HFFc6 (cell line): ENCODE data around the gene ITGAE. TPM values are rescaled to one million over a fixed set of nuclear protein-coding genes. Genes with fewer than 3 reads are reported as not detected.
A peak's percentile ranks its signal among the peaks of the same experiment; 100 is the strongest.

Experiments used
- DNase-seq: peaks from one replicate; pipeline ENCODE4 v3.0.0-alpha.2; 2018
- H3K27ac Mint-ChIP-seq: 2 replicates; pipeline ENCODE4 v1.8.0; 2020; ENCODE audit warnings: mild to moderate bottlenecking, mixed read lengths
- H3K27me3 Mint-ChIP-seq: 2 replicates; pipeline ENCODE4 v1.8.0; 2021; ENCODE audit warnings: mild to moderate bottlenecking, moderate library complexity, mixed read lengths; ENCODE audit not compliant: insufficient read depth
- H3K36me3 Mint-ChIP-seq: 2 replicates; pipeline ENCODE4 v1.8.0; 2021; ENCODE audit warnings: low read depth, mixed read lengths
- H3K4me1 Mint-ChIP-seq: 2 replicates; pipeline ENCODE4 v1.8.0; 2020; ENCODE audit warnings: low read depth, mixed read lengths
- H3K4me3 Mint-ChIP-seq: 2 replicates; pipeline ENCODE4 v1.8.0; 2020; ENCODE audit warnings: mild to moderate bottlenecking, moderate library complexity, mixed read lengths
- H3K9me3 Mint-ChIP-seq: 2 replicates; pipeline ENCODE4 v1.8.0; 2020; ENCODE audit warnings: mild to moderate bottlenecking, mixed read lengths
- CTCF ChIP-seq: fragments of 200-600 bp; sonication (generic); IDR thresholded peaks from 2 replicates; pipeline ENCODE4 v1.5.0; 2021; ENCODE audit warnings: antibody characterized with exemption, mild to moderate bottlenecking
- total RNA-seq, 6 experiments: library from RNA; stranded (reverse); fragmentation: NEBNext Ultra II Directional; extraction: Animal tissue kit (Norgen Biotek cat#: 25700); gene quantifications; 2 replicates in 1 of 6; 3 replicates in 5 of 6; pipeline ENCODE4 v1.2.3, GENCODE V29; 2021

Gene ITGAE
- total RNA-seq, 6 experiments from 2014 or later, result 28.2 to 35.0 (median 30.8) TPM

GRCh38 chr17:3699951-3700350 is 101.0 kb downstream of the ITGAE start:
- Mint-ChIP-seq H3K4me3 (no peak overlapping the region), H3K9me3 (peaks cover 24% of the 10 kb centered on the region), H3K27me3 (peaks cover 5% of the 10 kb centered on the region), H3K36me3 (peaks cover 16% of the 10 kb centered on the region), H3K4me1 (no peaks in the 10 kb centered on the region), H3K27ac (no peak overlapping the region)
- no peak for DNase-seq
- no peak for TF ChIP-seq CTCF

DNA sequence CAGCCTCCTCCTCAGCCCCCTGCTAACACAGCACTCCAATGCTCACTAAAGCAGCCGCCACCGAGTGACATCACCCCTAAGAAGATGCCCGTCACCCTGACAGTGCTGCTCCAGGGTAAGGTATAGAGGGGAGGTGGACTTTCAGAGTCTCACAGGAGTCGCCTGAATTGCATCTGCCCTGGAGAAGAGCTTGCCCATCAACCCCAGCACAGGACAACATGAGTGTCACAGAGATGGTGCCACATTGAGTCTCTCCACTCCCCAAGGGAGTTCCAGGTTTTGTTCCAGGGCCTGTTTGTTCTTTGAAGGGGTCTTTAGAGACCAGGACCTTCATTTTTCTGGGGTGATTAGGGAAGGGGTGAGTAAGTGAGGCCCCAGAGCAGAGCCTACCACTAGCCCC is 102.8 kb downstream of the ITGAE start:
- Mint-ChIP-seq H3K4me1 (peaks cover 6% of the 10 kb centered on the region; the same call in 1 of the 2 replicates), H3K36me3 (peaks cover 16% of the 10 kb centered on the region), H3K4me3 (no peak overlapping the region), H3K27ac (no peak overlapping the region), H3K9me3 (peaks cover 24% of the 10 kb centered on the region), H3K27me3 (peaks cover 5% of the 10 kb centered on the region)
- no peak for TF ChIP-seq CTCF
- no peak for DNase-seq

DNA sequence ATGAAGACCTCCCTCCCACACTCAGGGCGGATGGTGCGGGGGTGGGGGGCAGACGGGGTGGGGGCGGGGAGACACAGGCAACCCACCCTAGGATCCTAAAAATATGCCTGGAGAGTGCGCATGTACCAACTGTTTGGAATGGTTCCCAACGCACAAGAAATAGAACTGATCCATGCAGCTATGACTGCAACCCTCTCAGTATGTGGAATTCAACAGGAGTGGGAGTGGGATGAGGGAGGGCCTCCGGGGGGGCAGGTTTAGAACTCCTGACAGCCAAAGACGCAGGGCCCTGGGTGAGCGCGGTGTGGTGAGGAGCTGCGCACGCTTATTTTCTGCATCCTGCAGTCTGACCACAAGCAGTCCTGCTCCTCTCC is 103.9 kb downstream of the ITGAE start:
- Mint-ChIP-seq H3K36me3 (peaks cover 7% of the 10 kb centered on the region), H3K27me3 (peaks cover 5% of the 10 kb centered on the region), H3K9me3 (peaks cover 15% of the 10 kb centered on the region), H3K4me3 (no peak overlapping the region), H3K27ac (no peak overlapping the region), H3K4me1 (peaks cover 6% of the 10 kb centered on the region; the same call in 1 of the 2 replicates)
- no peak for DNase-seq
- no peak for TF ChIP-seq CTCF

DNA sequence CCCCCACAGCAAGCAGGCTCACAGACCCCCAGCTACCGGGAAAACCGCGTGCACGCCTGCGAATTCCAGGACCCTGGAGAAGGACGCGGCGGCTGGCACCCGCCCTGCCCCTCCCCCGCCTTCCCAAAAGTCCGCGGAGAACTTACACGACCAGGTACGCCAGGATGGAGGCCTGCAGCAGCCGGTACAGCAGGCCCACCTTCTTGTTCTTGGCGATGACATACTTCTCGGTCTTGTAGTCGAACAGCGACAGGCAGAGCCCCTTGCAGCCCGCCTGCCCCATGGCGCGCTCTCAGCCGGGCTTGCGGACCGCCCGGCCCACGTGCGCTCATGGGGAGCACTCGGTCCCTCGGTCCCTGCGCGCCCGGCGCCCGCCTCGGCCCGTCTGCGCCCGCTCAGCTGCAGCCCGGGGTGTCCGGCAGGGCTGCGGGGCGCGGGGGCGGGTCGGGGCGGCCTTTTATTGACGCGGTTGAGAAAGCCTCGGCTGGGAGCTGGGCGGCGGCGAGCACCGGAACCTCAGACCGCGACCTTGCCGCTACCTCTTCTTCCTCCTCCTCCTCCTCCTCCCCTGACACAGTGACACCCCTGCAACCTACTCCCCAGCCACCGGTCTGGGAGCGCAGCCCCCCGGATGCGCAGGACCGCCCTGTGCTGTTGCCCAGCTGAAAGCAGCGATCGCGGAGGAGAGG is 105.1 kb downstream of the ITGAE start, which contains the start of gene P2RX5:
Gene P2RX5, minus strand, starts transcription at position 433 of the 689 bp plus-strand sequence. Its CDS starts 150 bp downstream, at position 283.
- DNase-seq, result no peak
- no peak for TF ChIP-seq CTCF
- H3K9me3 Mint-ChIP-seq, result peaks cover 12% of the 10 kb centered on the region
- H3K36me3 Mint-ChIP-seq, result peaks cover 5% of the 10 kb centered on the region; the same call in 1 of the 2 replicates
- H3K4me3 Mint-ChIP-seq, result peak within 1 kb of the TSS; percentile 86
- H3K27ac Mint-ChIP-seq, result no peak within 1 kb of the TSS; the same call in 1 of the 2 replicates
- peaks cover 5% of the 10 kb centered on the region for H3K27me3 Mint-ChIP-seq
- peaks cover 6% of the 10 kb centered on the region; the same call in 1 of the 2 replicates for H3K4me1 Mint-ChIP-seq

DNA sequence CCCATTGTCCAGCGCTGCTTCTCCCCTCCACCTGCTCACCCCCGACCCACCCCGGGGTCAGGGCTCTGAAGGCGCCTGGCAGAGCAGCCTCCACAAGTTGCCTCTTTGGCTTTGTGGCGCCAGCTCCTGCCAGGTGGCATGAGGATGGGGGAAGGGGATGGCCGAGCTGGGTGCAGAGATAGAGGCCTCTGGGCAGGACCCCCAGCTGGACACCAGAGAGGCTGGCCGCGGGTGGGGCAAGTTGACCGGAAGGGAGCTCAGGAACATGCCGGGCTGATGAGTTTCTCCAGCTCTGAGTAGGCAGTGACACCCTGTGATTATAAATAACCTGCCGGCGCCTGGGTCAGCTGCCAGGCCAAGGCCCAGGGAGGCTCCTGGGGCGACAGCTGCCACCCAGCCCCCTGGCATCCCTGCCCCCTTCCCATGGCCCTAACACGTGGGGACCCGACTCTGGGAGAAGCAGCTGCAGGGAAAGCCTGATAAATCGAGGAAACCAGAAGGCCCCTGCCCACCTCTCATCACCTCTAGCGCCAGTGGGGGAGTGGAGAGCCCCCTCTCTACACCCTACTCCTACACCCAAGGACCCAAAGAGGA is 105.8 kb downstream of the ITGAE start:
- DNase-seq, result no peak
- Mint-ChIP-seq H3K4me3 (peak overlapping the region; percentile 81), H3K4me1 (peaks cover 6% of the 10 kb centered on the region; the same call in 1 of the 2 replicates)

More for the DNA sequence above, 105.8 kb downstream of the ITGAE start:
- peaks cover 5% of the 10 kb centered on the region; the same call in 1 of the 2 replicates for H3K36me3 Mint-ChIP-seq
- no peak overlapping the region for H3K27ac Mint-ChIP-seq
- peaks cover 12% of the 10 kb centered on the region for H3K9me3 Mint-ChIP-seq
- TF ChIP-seq CTCF, result no peak
- peaks cover 5% of the 10 kb centered on the region for H3K27me3 Mint-ChIP-seq
